Peyer's patch (tissue), 4 donors: ENCODE results near the gene TSSK6. TPM values are rescaled to one million over a fixed set of nuclear protein-coding genes. Genes with fewer than 3 reads are reported as not detected.

ENCODE experiments used
- DNase-seq, 3 donors: peaks; one replicate each; pipeline ENCODE4 v3.0.0-alpha.2; 2017 to 2019
- H3K27ac ChIP-seq, 4 donors: fragments of 200-600 bp; sonication (generic); one replicate each; pipeline ENCODE4 v1.5.1; 2016 to 2019
- H3K27me3 ChIP-seq, 2 donors: fragments of 200-600 bp; sonication (generic); one replicate each; pipeline ENCODE4 v1.5.1; 2019
- H3K36me3 ChIP-seq, 3 donors: fragments of 200-600 bp; sonication (generic); one replicate each; pipeline ENCODE4 v1.5.1; 2016 to 2019
- H3K4me1 ChIP-seq, 4 donors: fragments of 200-600 bp; sonication (generic); one replicate each; pipeline ENCODE4 v1.5.1; 2016 to 2019
- H3K4me3 ChIP-seq, 4 donors: fragments of 200-600 bp; sonication (generic); 1 replicate in 3 of 4; 2 replicates in 1 of 4; pipeline ENCODE4 v1.5.1; 2016 to 2019; ENCODE audit warnings: mild to moderate bottlenecking in 1 of 4
- H3K9me3 ChIP-seq, 4 donors: fragments of 200-600 bp; sonication (generic); one replicate each; pipeline ENCODE4 v1.5.1; 2016 to 2019; ENCODE audit warnings: mild to moderate bottlenecking in 1 of 4
- POLR2A ChIP-seq, 2 donors: fragments of 450-650 bp; IDR thresholded peaks; one replicate each; pipeline ENCODE4 v1.5.1; 2017; ENCODE audit warnings: antibody characterized with exemption in 2 of 2, mild to moderate bottlenecking in 2 of 2, moderate library complexity in 2 of 2
- total RNA-seq, 4 donors: library from RNA; depleted of rRNA; stranded (reverse); fragments of >200 nt; gene quantifications; one replicate each; pipeline ENCODE4 v1.1.0, GENCODE V29; 2016
- TF ChIP-seq, protein P1 (sequence below), 6 experiments: fragments of 450-650 bp in 4 of 6; fragments of 200-600 bp in 2 of 6; sonication (generic) in 1 of 6; IDR thresholded peaks; one replicate each; pipeline ENCODE4 v1.5.1; 2017 to 2019; ENCODE audit warnings: antibody characterized with exemption in 6 of 6, mild to moderate bottlenecking in 3 of 6, moderate library complexity in 1 of 6

The TSSK6 gene
- total RNA-seq, 4 donors from 2014 or later, result 3.0 to 14.0 (median 10.0) TPM

DNA sequence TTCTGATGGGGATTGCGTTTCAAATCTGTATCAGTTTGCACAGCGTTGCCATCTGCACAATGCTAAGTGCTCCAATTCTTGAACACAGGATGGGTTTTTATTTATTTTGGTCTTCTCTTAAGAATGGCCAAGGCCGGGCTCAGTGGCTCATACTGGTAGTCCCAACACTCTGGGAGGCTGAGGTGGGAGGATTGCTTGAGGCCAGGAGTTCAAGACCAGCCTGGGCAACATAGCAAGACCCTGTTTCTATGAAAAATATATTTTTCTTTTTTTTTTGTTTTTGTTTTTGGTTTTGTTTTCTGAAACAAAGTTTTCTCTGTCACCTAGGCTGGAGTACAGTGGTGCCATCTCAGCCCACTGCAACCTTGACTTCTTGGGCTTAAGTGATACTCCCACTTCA is 7.8 kb upstream of the TSSK6 start:
- Histone ChIP-seq H3K27me3 (no peaks in the 10 kb centered on the region), H3K4me3 (no peak overlapping the region), H3K27ac (no peak overlapping the region), H3K9me3 (no peaks in the 10 kb centered on the region), H3K36me3 (peaks cover 0 to 59% (median 0%) of the 10 kb centered on the region in 3 donors), H3K4me1 (peaks cover 0 to 21% (median 7%) of the 10 kb centered on the region in 4 donors)
- DNase-seq, result no peak
- TF ChIP-seq POLR2A (IDR thresholded peaks at IDR 0.05), result no peak
- TF ChIP-seq, protein P1, sequence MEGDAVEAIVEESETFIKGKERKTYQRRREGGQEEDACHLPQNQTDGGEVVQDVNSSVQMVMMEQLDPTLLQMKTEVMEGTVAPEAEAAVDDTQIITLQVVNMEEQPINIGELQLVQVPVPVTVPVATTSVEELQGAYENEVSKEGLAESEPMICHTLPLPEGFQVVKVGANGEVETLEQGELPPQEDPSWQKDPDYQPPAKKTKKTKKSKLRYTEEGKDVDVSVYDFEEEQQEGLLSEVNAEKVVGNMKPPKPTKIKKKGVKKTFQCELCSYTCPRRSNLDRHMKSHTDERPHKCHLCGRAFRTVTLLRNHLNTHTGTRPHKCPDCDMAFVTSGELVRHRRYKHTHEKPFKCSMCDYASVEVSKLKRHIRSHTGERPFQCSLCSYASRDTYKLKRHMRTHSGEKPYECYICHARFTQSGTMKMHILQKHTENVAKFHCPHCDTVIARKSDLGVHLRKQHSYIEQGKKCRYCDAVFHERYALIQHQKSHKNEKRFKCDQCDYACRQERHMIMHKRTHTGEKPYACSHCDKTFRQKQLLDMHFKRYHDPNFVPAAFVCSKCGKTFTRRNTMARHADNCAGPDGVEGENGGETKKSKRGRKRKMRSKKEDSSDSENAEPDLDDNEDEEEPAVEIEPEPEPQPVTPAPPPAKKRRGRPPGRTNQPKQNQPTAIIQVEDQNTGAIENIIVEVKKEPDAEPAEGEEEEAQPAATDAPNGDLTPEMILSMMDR (IDR thresholded peaks at IDR 0.05), result no peak

DNA sequence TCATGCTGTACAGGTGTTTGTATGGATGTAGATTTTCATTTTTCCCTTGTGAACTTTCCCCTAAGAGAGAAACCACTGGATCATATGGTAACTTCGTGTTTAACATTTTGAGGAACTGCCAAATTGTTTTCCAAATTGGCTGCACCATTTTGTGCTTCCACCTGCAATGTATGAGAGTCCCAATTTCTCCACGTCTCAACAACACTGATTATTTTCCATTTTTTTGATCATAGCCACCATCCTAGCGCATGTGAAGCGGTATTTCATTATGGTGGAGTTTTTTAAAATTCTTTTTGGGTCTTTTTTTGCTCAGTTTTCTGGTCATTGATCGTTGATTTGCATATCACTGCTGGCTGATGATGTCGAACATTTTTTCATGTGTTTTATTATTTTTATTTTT is 5.6 kb upstream of the TSSK6 start:
- Histone ChIP-seq H3K27ac (no peak overlapping the region), H3K4me3 (no peak overlapping the region), H3K4me1 (peaks cover 0 to 22% (median 15%) of the 10 kb centered on the region in 4 donors), H3K36me3 (peaks cover 0 to 39% (median 0%) of the 10 kb centered on the region in 3 donors), H3K9me3 (no peaks in the 10 kb centered on the region), H3K27me3 (no peaks in the 10 kb centered on the region)
- TF ChIP-seq, protein P1 (IDR thresholded peaks at IDR 0.05), result no peak
- TF ChIP-seq POLR2A (IDR thresholded peaks at IDR 0.05), result no peak
- no peak for DNase-seq

DNA sequence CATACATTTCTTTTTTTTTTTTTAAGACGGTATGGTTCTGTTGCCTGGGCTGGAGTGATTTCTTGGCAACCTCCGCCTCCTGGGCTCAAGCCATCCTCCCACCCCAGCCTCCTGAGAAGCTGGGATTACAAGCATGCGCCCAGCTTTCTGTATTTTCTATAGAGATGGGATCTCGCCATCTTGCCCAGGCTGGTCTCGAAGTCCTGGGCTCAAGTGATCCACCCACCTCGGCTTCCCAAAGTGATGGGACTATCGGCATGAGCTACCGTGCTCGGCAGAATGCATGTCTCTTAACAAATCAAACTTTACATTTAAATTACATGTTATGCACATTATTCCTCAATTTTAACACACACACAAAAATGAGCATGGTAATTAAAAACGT is 1.9 kb upstream of the TSSK6 start:
- H3K27ac ChIP-seq, result no peak overlapping the region
- DNase-seq, result no peak

DNA sequence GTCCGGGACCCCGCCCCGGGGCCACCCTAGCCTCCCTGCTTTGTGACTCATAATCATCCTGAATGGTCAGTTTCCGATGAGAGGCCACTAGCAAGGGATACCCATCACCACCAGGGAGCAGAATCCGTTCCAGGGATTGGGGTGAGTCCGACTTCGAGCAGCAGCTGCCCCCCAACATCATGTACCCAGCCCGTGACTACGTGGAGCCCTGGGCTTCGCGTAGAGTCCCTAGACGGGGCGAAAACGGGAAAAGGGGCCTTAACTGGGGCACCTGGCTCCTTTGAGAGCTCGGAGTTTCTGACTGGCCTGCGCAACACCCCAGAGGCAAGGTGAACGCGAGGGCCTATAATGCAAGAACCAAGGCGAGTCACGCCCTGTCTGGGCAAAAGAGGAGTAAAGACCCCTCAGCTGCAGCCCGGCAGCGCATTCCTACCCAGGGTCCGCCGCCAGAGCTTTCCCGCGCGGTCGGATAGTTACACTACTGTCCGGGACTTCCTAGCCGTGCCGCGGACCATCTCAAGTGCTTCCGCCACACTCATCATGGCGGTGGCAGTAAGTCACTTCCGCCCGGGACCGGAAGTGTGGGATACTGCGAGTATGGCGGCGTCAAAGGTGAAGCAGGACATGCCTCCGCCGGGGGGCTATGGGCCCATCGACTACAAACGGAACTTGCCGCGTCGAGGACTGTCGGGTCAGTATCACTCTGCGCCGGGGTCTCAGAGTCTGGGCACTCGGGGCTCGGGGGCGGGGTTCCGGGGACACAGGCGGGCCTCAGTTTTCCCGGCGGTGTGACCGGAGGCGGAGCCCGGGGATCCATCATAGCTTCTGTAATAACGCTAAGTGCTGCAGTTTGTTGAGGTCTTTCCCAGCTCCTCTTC is 533 bp upstream of the TSSK6 start, which contains the start of gene NDUFA13:
NDUFA13 (plus strand) TSS at position 584 of the 878 bp plus-strand sequence; CDS start at position 598, 14 bp downstream.
- TF ChIP-seq, protein P1 (IDR thresholded peaks at IDR 0.05), result peak in 4 of 6 experiments; percentile 3 to 27 (median 5)
- TF ChIP-seq POLR2A (IDR thresholded peaks at IDR 0.05), result peak; percentile 76 to 78
- peak within 1 kb of the TSS; percentile 72 to 87 (median 83) for H3K27ac ChIP-seq
- peak within 1 kb of the TSS; percentile 69 to 87 (median 74) for H3K4me3 ChIP-seq
- peak; percentile 90 to 97 (median 96) for DNase-seq
- H3K9me3 ChIP-seq, result no peaks in the 10 kb centered on the region
- H3K36me3 ChIP-seq, result peaks cover 0 to 16% (median 0%) of the 10 kb centered on the region in 3 donors
- peaks cover 0 to 24% (median 8%) of the 10 kb centered on the region in 4 donors for H3K4me1 ChIP-seq
- no peaks in the 10 kb centered on the region for H3K27me3 ChIP-seq

More for the DNA sequence above, 1.9 kb upstream of the TSSK6 start:
- no peak for TF ChIP-seq POLR2A (IDR thresholded peaks at IDR 0.05)
- TF ChIP-seq, protein P1 (IDR thresholded peaks at IDR 0.05), result no peak
- Histone ChIP-seq H3K27me3 (no peaks in the 10 kb centered on the region), H3K4me3 (peak overlapping the region in 2 of 4 donors; percentile 69 to 87), H3K4me1 (peaks cover 0 to 24% (median 8%) of the 10 kb centered on the region in 4 donors), H3K36me3 (peaks cover 0 to 16% (median 0%) of the 10 kb centered on the region in 3 donors), H3K9me3 (no peaks in the 10 kb centered on the region)

DNA sequence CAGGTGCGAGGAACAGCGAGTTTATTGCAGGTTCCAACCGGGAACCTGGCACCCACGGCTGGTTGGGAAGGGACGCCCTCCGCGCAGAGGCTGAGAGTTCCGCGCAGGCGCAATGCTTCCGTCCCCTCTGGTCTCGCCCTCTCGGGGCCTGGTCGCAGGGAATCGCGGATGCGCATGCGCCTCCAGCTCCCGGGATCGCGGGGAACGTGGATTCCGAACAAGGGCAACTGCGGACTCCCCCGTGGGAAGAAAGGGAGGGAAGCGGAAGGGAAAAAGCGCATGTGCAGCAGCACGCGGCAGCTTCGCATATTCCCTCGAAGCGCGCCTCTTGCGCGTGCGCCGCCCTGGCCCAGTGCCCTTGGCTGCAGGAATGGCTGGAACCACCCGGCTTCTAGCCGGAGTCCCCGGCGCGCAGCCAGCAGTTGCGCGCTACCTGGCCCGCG is 1.1 kb downstream of the TSSK6 start:
- H3K4me1 ChIP-seq, result peaks cover 0 to 24% (median 8%) of the 10 kb centered on the region in 4 donors
- H3K9me3 ChIP-seq, result no peaks in the 10 kb centered on the region
- no peaks in the 10 kb centered on the region for H3K27me3 ChIP-seq
- peaks cover 0 to 2% (median 0%) of the 10 kb centered on the region in 3 donors for H3K36me3 ChIP-seq
- H3K27ac ChIP-seq, result no peak overlapping the region
- DNase-seq, result no peak
- H3K4me3 ChIP-seq, result peak overlapping the region in 2 of 4 donors; percentile 19 to 23
- TF ChIP-seq, protein P1 (IDR thresholded peaks at IDR 0.05), result no peak
- no peak for TF ChIP-seq POLR2A (IDR thresholded peaks at IDR 0.05)
